DOHH2 (cell line): ENCODE results near the gene TPM1.

ENCODE experiments used
- H3F3A ChIP-seq: fragments of 200-600 bp; sonication (generic), shearing (Covaris generic); 2 replicates; pipeline ENCODE4 v1.6.0; 2016; ENCODE audit warnings: antibody characterized with exemption, mild to moderate bottlenecking; ENCODE audit not compliant: control insufficient read depth, insufficient read depth
- H3K27ac ChIP-seq: fragments of 200-600 bp; sonication (generic); 2 replicates; pipeline ENCODE4 v1.5.1; 2014; ENCODE audit warnings: low read depth, mild to moderate bottlenecking, low read length, moderate library complexity
- H3K27me3 ChIP-seq: fragments of 200-600 bp; sonication (generic); 2 replicates; pipeline ENCODE4 v1.6.1; 2014; ENCODE audit warnings: mild to moderate bottlenecking, low read length, mixed read lengths; ENCODE audit not compliant: control insufficient read depth
- H3K36me3 ChIP-seq: fragments of 200-600 bp; sonication (generic); 2 replicates; pipeline ENCODE4 v1.6.1; 2014; ENCODE audit warnings: mild to moderate bottlenecking, low read length, moderate library complexity, mixed read lengths; ENCODE audit not compliant: control insufficient read depth
- H3K4me1 ChIP-seq: fragments of 200-600 bp; sonication (generic); 2 replicates; pipeline ENCODE4 v1.6.1; 2014; ENCODE audit warnings: mild to moderate bottlenecking, low read length, mixed read lengths; ENCODE audit not compliant: control insufficient read depth
- H3K4me2 ChIP-seq: fragments of 200-600 bp; sonication (generic); 2 replicates; pipeline ENCODE4 v1.6.0; 2014; ENCODE audit warnings: mild to moderate bottlenecking, low read length, moderate library complexity
- H3K4me3 ChIP-seq: fragments of 200-600 bp; sonication (generic); 2 replicates; pipeline ENCODE4 v1.5.1; 2014; ENCODE audit warnings: mild to moderate bottlenecking, low read length, mixed read lengths
- H3K79me2 ChIP-seq: fragments of 200-600 bp; sonication (generic); 2 replicates; pipeline ENCODE4 v1.6.1; 2014; ENCODE audit warnings: mild to moderate bottlenecking, low read length, mixed read lengths; ENCODE audit not compliant: control insufficient read depth
- H3K9me2 ChIP-seq: fragments of 200-600 bp; sonication (generic); replicated peaks from 2 replicates; pipeline ENCODE4 v1.6.1; 2014; ENCODE audit warnings: mild to moderate bottlenecking, low read length, mixed read lengths; ENCODE audit not compliant: control insufficient read depth
- H3K9me3 ChIP-seq: fragments of 200-600 bp; sonication (generic); 2 replicates; pipeline ENCODE4 v1.6.1; 2014; ENCODE audit warnings: antibody characterized with exemption, low read length, mixed read lengths; ENCODE audit not compliant: control insufficient read depth, insufficient read depth
- H4K20me1 ChIP-seq: fragments of 200-600 bp; sonication (generic); 2 replicates; pipeline ENCODE4 v1.6.0; 2014; ENCODE audit warnings: low read depth, mild to moderate bottlenecking, antibody characterized with exemption, low read length, moderate library complexity; ENCODE audit not compliant: control insufficient read depth, insufficient read depth
- EZH2phosphoT487 ChIP-seq: fragments of 200-600 bp; sonication (generic); IDR thresholded peaks from 2 replicates; pipeline ENCODE4 v1.6.1; 2017; ENCODE audit warnings: borderline replicate concordance, mild to moderate bottlenecking, antibody characterized with exemption, low read length, moderate library complexity, mixed read lengths
- TF ChIP-seq, protein P1 (sequence below): fragments of 200-600 bp; sonication (generic); IDR thresholded peaks from one replicate; pipeline ENCODE4 v1.5.1; 2014; ENCODE audit warnings: antibody characterized with exemption, mild to moderate bottlenecking, low read depth, low read length; ENCODE audit not compliant: poor library complexity, severe bottlenecking

Gene TPM1

DNA sequence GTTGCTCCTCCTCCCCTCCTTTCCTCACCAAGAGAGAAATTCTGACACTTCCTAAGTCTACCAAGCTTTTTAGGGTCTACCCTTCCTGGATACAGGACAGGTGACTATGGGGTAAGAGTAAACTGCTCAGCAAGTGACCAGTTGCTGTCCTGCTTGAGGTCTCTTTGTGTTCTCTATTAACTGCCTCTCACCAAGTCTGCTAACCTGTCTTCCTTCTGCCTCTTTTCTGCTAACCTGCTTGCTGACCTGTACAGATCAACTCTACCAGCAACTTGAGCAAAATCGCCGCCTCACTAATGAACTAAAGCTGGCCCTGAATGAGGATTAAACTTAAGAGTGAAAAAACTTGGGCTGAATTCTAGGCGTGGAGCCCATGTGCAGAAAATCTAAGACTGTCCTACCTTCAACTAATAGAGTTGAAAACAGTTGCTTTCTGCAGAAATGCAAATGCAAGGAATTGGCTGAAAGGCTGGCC is 27.1 kb downstream of the TPM1 start:
- Histone ChIP-seq H3K27ac (no peak overlapping the region), H3K36me3 (no peaks in the 10 kb centered on the region), H3K4me3 (no peak overlapping the region), H3K9me2 (no peaks in the 10 kb centered on the region), H3K4me1 (no peaks in the 10 kb centered on the region), H4K20me1 (no peaks in the 10 kb centered on the region), H3K27me3 (peaks cover 10% of the 10 kb centered on the region), H3K9me3 (no peaks in the 10 kb centered on the region), H3K79me2 (no peaks in the 10 kb centered on the region), H3K4me2 (no peak overlapping the region), H3F3A (no peaks in the 10 kb centered on the region)
- TF ChIP-seq EZH2phosphoT487: no peak
- TF ChIP-seq, protein P1, sequence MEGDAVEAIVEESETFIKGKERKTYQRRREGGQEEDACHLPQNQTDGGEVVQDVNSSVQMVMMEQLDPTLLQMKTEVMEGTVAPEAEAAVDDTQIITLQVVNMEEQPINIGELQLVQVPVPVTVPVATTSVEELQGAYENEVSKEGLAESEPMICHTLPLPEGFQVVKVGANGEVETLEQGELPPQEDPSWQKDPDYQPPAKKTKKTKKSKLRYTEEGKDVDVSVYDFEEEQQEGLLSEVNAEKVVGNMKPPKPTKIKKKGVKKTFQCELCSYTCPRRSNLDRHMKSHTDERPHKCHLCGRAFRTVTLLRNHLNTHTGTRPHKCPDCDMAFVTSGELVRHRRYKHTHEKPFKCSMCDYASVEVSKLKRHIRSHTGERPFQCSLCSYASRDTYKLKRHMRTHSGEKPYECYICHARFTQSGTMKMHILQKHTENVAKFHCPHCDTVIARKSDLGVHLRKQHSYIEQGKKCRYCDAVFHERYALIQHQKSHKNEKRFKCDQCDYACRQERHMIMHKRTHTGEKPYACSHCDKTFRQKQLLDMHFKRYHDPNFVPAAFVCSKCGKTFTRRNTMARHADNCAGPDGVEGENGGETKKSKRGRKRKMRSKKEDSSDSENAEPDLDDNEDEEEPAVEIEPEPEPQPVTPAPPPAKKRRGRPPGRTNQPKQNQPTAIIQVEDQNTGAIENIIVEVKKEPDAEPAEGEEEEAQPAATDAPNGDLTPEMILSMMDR: no peak

DNA sequence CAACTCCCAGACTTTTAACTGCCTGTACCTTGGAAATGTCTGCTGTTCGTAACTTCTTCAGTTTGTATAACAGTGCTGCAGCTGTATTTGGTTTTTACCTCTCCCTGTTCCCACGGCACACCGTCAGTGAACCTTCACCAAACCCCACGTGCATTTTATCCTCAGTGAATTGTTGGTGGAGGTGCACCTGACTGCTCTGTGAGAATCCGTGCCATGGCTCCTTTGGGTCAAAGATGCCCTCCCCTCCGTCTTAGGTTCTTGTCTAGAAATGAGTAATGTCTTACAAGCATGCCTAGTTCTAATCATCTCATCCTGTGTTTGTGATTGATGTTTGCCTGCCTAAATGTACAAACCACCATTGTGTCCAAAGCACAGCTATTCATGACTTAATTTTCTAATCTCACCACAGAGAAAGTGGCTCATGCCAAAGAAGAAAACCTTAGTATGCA is 28.2 kb downstream of the TPM1 start:
- no peak overlapping the region for H3K4me3 ChIP-seq
- H3K9me2 ChIP-seq: no peaks in the 10 kb centered on the region
- no peaks in the 10 kb centered on the region for H3K79me2 ChIP-seq
- TF ChIP-seq, protein P1: no peak
- no peak for TF ChIP-seq EZH2phosphoT487
- H3K27ac ChIP-seq: no peak overlapping the region
- H3K4me2 ChIP-seq: no peak overlapping the region
- no peaks in the 10 kb centered on the region for H3K9me3 ChIP-seq
- H3K36me3 ChIP-seq: no peaks in the 10 kb centered on the region
- H3F3A ChIP-seq: no peaks in the 10 kb centered on the region
- H4K20me1 ChIP-seq: no peaks in the 10 kb centered on the region
- H3K27me3 ChIP-seq: peaks cover 10% of the 10 kb centered on the region
- H3K4me1 ChIP-seq: no peaks in the 10 kb centered on the region

DNA sequence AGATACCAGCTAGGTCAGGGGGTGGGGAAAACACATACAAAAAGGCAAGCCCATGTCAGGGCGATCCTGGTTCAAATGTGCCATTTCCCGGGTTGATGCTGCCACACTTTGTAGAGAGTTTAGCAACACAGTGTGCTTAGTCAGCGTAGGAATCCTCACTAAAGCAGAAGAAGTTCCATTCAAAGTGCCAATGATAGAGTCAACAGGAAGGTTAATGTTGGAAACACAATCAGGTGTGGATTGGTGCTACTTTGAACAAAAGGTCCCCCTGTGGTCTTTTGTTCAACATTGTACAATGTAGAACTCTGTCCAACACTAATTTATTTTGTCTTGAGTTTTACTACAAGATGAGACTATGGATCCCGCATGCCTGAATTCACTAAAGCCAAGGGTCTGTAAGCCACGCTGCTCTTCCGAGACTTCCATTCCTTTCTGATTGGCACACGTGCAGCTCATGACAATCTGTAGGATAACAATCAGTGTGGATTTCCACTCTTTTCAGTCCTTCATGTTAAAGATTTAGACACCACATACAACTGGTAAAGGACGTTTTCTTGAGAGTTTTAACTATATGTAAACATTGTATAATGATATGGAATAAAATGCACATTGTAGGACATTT is 28.9 kb downstream of the TPM1 start:
- Histone ChIP-seq H3K9me3 (no peaks in the 10 kb centered on the region), H3F3A (no peaks in the 10 kb centered on the region), H3K4me2 (no peak overlapping the region), H3K79me2 (no peaks in the 10 kb centered on the region), H3K36me3 (no peaks in the 10 kb centered on the region), H3K27ac (no peak overlapping the region), H4K20me1 (no peaks in the 10 kb centered on the region), H3K9me2 (no peaks in the 10 kb centered on the region), H3K4me3 (no peak overlapping the region), H3K27me3 (peaks cover 10% of the 10 kb centered on the region), H3K4me1 (no peaks in the 10 kb centered on the region)
- TF ChIP-seq, protein P1: no peak
- no peak for TF ChIP-seq EZH2phosphoT487
